ENCODE data around the gene GAMT.

GAMT gene

DNA sequence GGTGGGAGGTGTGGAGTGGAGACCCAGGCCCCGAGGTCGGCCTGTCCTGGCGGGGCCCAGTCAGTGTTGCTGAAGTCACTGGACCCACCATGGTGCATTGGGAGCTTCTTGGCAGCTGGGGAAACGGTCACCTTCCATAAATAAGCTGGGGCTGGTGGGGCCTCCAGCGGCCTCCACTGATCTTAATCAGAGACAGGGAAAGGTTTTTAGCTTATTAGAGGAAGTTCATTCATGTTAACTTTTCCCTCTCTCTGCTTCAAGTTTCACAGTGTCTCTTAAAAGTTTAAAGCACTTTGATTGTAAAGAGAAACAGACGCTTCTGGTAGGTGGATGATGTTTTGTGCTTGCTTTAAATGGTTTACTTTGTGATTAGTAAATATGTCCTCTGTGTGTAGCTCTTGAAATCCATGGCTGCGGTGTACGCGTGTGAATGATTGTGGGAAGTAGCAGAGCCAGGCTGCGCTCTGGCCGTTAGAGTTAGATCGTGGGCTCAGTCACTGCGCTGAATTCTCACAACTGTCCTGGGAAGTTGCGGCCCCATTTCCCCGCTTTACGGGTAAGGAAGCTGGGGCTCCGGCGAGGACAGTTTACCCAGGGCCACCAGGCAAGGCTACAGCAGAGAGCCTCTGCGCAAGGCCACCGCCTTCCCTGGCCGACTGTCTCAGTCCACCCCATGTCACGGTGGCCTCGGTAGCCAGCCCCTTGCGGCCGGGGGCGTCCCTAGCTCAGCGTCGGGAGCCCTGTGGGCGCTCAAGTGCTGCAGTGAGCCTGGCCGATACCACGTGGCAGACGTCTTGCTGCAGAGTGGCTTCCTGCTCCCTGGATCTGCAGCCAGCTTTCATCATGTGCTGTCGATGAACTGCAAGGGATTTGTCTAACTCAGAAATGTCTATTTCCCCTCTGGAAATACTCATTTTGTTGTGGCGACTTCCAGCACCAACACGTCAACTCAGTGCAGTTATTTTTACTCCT lies 34.2 kb downstream of the GAMT start:
- DNase-seq (ENCODE audit: low read depth in 4 of 4, low spot score in 1 of 4) = no peak

DNA sequence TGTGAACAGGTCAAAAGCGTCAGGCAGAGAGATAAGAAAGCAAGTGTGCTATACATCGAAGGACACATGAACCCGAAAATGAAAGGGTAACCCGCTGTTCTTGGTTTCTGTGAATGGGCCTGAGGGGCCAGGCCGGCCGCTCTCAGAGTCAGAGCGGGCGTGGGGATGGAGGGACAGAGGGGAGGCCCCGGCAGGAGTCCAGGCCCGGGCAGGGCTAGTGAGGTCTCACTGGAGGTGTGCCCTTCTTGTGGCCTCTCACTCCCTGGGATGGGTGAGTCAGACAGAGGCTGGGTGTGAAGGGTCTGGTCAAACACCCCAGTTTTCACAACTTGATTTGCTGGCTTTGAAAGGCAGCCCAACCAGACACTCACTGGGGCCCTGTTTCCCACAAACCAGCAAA lies 35.0 kb downstream of the GAMT start:
- DNase-seq (ENCODE audit: low read depth in 4 of 4, low spot score in 1 of 4) = no peak

DNA sequence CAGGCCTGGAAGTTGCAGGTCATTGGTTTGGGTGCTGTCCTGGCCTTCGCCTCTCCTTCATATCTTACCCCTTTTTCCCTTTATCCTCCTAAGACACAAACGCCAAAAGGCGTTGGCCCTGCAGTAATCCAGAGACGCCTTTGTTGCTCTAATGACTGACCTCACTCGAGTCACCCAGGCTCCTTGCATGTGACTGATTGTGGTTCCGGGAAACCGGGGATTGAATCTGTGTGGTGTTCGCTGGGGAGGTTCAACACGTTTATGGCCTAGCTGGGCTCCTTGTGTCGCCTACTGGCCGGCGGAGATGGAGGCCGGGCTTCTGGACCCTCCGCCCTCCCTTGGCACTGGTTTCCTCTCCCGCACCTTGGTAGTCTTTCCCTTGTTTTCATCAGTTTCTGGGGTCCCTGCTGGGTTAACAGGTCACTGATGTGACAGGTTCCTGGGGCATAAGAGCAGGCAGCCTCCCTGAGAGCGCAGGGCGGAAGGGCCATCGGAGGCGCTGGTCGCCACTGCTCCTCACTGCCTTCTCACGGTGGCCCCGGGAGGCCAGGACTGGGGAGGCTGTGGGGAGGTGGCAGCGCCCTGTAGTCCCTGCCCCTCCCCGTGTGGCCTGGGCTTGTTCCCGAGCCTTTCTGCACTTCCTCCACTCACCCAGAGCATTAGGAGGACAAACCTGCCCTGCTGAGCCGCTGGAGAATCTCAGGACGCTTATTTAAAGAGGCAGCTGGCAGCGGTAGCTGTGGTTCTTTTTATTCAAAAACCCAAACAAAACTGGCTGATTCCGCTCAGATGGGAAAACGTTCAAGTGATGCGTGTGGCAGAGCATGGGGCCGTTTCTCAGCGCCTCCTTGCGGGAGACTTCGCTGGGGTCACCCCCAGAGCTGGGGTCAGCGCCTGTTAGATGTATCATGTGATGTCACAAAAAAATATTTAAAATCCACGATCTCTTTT lies 35.7 kb downstream of the GAMT start:
- no peak for DNase-seq (ENCODE audit: low read depth in 4 of 4, low spot score in 1 of 4)

DNA sequence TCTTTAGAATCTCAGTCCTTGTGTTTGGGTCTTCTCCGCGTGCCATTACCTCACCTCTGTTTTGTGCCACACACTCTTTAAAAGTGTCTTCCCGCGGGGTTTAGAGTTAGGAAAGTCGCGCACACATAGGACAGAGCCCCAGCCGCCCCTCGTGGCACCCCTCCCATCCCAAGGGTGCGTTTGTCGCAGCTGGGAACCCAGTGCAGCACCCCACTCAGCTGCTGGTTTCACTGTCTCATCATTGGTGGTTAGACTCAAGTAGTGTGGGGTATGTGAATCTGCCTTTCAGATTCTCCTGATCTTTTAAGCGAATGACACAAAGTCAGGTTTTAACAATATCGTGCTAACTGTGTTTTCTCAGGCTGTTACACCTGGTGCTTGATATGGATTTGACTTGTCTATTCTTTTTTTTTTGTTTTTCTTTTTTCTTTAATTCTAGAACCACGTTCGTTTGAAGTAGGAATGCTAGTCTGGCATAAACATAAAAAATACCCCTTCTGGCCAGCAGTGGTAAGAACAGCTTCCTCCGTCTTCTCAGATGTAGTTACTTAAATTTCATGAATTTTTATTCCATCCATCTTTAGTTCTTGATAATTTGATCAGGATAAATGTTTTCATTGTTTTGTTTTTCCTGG lies 37.2 kb downstream of the GAMT start:
- no peak for DNase-seq (ENCODE audit: low read depth in 4 of 4, low spot score in 1 of 4)

DNA sequence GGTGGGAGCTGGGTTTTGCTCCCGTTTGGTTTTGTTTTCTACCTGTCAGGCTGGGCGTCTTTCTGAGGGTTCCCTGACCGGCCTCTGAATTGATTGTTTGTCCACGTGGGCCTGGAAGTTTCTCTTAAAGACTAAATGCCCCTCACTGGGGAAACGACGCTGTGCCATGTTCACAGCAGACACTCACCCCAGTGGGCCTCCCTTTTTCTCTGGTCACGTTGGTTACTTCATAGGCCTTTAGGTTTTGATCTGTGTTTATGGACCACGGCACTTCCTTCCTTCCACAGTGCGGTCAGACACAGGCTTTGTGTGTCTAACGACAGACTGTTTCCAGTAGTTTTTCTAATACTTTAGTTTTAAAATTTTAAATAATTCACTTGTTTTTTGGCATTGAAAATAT lies 37.7 kb downstream of the GAMT start:
- DNase-seq (ENCODE audit: low read depth in 4 of 4, low spot score in 1 of 4) = no peak

DNA sequence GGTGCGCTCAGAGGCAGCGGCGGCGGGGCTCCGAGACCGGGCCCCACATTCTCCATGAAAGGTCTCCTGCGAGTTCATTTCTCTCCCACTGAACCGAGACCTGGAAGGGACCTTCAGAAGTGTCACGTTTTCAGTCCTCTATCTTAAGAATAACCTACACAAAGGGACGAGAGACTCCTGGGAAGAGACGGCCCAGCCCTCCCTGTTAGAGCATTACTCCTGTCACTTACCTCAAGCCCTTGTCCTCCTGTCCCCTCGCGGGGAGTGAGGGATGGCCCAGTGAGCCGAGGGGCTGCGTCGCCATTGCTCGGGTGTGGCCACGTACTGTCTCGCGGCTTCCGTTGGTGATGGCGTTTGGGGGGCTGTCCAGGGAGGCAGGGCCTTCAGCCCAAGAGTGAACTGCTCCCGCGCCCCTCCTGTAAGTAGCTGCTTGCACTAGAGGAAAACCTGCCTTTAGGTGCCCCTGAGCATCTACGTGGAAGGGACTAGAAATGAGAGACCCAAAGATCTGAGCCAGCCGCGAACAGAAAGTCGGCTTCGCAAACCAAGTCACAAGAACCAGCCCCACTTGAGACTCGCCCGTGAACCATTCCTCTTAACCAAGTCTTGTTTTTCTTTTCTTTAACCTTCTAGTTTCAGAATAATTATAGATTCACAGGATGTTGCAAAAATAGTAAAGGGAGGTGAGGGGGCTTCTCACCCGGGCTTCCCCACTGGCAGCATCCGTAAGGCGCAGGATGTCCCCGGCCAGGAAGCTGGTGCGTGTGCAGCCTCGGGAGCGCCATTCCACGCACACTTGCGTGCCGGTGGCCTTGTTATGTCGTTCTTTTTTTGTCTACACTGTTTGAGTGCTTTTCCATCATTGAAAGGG lies 38.7 kb downstream of the GAMT start:
- no peak for DNase-seq (ENCODE audit: low read depth in 4 of 4, low spot score in 1 of 4)

DNA sequence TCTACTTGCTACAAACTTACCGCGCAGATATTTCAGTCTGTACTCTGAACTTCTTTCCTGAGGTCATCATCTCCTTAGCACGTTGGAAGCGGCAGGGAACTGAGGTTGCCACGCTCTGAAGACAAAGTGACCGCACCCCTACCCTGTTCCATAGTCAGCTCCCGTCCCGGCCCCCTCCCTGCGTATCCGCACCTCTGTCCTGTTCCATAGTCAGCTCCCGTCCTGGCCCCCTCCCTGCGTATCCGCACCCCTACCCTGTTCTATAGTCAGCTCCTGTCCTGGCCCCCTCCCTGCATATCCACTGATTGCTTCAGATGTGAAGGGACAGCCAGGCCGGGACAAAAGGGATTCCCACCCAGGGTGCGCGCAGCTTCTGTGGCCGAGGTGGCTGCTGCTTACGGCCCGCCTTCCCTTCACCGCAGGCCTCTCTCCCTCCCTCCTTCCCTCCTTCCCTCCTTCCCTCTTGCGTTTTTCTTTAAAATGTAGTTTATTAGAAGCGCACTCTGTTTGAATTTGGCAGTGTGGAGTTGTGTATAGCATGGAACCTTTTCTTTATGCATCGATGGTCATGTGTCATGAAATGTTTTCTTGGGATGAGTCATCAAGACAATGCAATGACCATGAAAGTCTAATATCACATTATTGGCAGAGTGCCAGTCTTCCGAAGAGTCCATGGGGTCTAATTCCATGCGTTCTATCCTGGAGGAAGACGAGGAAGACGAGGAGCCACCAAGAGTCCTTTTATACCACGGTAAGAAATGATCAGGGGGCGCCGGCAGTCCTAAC lies 39.5 kb downstream of the GAMT start:
- no peak for DNase-seq (ENCODE audit: low read depth in 4 of 4, low spot score in 1 of 4)

DNA sequence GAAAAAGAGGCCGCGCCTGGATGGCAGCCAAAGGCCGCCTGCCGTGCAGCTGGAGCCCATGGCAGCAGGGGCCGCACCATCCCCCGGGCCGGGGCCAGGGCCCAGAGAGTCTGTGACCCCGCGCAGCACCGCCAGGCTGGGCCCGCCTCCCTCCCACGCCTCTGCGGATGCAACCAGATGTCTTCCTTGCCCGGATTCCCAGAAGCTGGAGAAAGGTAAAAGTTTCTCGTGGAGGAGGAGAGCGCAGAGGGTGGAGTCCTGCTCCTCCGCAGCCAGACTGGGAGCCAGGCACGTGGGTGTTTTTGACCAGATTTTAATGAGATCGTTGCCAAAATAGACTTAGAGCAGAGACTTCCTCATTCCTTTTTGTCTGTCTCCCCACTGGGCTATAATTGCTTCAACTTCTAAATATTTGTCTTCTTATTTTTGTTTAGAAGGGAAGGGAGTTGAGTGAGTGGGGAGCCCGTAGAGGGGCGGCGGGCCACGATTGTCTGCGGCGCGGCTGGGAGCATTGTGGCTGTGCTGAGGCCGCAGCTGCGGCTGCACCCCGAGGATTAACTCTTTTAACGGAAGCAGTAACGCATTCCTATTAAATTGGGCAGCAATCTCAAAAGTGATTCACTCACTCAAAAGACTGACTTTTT lies 40.4 kb downstream of the GAMT start:
- no peak for DNase-seq (ENCODE audit: low read depth in 4 of 4, low spot score in 1 of 4)

DNA sequence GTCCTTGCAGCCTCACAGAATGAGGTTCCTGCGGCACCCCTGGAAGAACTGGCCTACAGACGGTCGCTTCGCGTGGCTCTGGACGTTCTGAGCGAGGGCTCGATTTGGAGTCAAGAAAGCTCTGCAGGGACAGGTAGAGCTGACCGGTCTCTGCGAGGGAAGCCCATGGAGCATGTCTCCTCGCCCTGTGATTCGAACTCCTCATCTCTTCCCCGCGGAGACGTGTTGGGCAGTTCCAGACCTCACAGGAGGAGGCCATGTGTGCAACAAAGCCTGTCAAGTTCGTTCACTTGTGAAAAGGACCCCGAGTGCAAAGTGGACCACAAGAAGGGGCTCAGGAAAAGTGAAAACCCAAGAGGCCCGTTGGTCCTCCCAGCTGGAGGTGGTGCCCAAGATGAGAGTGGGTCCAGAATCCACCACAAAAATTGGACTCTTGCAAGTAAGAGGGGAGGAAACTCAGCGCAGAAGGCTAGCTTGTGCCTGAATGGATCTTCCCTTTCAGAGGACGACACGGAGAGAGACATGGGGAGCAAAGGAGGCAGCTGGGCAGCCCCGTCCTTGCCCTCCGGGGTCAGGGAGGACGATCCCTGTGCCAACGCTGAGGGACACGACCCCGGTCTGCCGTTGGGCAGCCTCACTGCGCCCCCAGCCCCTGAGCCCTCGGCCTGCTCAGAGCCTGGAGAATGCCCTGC lies 41.1 kb downstream of the GAMT start:
- DNase-seq (ENCODE audit: low read depth in 4 of 4, low spot score in 1 of 4) = no peak

DNA sequence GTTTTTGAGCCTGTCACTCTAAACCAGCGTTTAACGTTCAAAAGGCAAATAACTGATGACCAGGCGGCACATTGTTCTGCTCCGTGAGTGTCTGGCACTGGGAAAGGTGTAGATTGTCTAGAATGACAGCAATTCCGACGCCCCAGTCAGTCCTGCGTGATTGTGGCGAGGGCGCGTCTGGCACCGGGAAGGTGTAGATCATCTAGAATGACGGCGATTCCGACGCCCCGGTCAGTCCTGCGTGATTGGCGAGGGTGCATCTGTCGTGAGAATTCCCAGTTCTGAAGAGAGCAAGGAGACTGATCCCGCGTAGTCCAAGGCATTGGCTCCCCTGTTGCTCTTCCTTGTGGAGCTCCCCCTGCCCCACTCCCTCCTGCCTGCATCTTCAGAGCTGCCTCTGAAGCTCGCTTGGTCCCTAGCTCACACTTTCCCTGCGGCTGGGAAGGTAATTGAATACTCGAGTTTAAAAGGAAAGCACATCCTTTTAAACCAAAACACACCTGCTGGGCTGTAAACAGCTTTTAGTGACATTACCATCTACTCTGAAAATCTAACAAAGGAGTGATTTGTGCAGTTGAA lies 43.7 kb downstream of the GAMT start:
- DNase-seq (ENCODE audit: low read depth in 4 of 4, low spot score in 1 of 4) = no peak

DNA sequence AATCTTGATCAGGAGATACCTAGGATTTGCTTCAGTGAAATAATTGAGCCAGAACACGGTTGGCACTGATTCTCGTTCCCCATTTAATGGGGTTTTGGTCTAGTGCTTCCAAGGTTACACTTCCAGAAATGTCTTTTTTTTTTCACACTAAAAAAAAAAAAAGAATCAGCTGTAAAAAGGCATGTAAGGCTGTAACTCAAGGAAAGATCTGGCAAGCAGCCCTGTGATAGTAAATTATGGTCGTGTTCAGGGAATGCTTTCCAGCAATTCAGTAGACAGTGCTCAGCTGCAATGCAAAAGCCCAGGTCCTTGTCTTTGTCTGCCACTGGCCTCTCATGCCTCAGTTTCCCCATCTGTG lies 44.9 kb downstream of the GAMT start:
- DNase-seq (ENCODE audit: low read depth in 4 of 4, low spot score in 1 of 4) = no peak

DNA sequence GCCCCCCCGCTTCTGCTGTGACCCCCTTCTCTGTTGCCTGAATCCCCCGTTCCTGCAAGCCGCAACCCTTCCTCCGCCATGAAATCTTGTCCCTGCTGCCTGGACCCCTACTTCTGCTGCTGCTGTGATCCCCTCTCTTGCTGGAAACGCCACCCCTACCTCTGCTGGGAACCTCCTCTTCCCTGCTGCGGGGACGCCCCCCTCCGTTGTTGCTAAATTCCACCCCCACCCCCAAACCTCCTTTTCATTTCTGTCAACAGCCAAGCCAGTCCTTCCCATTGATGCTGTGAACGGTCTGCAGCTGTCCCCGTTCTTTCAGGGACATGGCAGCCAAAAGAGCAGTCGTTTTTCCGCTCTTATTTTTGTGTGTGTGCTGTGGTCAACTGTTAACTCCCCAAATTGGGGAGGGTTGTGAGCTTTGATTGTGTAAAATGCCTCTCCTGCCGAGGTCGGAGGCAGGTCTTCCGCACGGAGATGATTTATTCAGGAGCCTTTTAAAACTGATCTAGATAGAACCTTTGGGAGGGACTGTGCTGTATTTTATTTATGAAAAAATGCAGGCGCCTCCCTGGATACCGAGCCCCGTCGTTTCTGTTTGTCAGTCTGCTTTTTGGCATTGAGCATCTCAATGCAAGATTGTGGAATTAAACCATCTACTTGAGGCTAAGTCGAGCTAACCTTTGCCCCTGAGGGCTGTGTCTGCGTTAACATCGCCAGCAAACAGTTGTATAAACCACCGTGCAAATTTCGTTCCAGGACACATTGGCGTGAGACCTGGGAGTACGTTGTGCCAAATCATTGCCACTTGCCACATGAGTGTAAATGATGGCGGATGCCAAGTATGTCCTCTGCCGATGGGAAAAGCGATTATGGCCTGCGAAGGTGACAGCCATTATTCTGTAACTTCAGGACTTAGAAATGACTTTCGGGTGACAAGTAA lies 45.5 kb downstream of the GAMT start:
- no peak for DNase-seq (ENCODE audit: low read depth in 4 of 4, low spot score in 1 of 4)

DNA sequence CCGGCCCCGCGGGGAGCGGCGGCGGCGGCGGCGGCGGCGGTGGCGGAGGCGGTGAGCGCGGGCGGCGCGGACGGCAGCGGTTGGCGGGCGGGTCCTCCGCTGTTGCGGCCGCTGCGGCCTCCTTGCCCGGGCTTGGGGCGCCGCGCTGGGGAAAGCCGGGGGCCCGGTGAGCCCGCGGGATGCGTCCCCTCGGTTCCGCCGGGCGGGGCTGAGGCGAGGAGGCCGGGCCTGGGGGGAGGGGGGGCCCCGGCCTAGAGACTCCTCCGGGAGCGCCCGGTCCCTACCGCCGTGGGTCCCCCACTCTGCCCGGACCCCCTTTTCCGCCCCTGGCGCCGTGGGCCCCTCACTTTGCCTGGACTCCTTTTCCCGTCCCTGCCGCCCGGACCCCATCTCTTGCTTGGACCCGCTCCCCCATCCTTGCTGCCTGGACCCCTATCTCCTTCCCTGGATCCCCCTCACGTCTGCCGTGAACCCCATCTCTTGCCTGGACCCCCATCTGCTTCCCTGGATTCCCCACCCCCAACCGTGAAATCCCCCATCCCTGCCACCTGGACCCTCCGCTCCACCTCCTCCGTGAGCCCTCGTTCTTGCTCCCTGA lies 46.3 kb downstream of the GAMT start:
- DNase-seq (ENCODE audit: low read depth in 4 of 4, low spot score in 1 of 4) = peak in 1 of 4 experiments; percentile 14

DNA sequence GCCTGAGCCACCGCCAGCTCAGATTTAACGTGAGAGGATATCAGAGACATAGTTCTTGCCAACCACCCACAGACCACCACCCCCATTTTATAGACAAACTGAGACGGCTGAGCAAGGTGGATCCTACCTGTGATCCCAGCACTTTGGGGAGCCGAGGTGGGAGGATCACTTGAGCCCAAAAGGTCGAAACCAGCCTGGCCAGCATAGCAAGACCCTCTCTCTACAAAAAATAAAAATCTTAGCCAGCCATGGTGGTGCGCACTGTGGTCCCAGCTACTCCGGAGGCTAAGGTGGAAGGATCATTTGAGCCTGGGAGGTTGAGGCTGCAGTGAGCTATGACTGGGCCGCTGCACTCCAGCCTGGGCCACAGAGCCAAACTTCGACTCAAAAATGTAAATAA lies 48.2 kb downstream of the GAMT start:
- DNase-seq (ENCODE audit: low read depth in 4 of 4, low spot score in 1 of 4) = no peak

DNA sequence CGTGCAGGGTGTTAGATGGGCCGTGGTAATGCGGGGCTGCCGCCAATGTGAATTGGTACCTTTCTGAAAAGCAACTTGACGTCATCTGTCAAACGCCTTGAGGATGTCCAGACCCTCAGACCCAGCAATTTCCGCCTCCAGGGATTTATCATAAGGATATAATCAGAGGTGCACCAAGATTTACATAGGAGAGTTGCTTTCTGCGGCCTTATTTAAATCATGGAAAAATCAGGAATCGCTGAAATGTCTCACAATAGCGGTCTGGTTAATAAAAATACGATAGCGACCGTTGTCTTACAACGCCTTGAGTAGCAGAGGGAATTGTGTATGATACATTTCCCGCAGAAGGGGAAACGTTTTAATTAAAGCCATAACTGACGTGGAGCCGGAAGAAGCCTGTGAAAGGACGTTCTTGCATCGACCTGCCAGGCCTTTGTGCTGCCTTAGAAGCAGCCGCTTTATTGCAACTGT lies 49.9 kb downstream of the GAMT start:
- no peak for DNase-seq (ENCODE audit: low read depth in 4 of 4, low spot score in 1 of 4)

DNA sequence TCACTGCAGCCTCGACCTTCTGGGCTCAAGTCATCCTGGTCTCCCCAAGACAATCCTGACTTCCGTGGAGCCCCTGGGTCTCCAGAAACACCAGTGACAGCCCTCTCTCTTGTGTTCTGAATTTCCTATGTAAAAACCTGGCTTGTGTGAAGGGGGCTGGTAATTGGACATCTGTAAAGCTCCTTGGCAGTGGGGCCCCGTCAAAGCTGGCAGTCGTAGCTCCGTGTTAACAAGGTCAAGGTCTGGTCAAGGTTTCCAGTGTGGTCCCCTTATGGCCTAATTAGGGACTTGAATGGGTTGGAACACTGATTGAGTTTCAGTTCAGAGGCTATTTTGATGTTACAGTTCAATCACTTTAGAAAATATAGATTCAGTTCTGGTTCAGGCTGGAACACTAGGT lies 50.5 kb downstream of the GAMT start:
- no peak for DNase-seq (ENCODE audit: low read depth in 4 of 4, low spot score in 1 of 4)

DNA sequence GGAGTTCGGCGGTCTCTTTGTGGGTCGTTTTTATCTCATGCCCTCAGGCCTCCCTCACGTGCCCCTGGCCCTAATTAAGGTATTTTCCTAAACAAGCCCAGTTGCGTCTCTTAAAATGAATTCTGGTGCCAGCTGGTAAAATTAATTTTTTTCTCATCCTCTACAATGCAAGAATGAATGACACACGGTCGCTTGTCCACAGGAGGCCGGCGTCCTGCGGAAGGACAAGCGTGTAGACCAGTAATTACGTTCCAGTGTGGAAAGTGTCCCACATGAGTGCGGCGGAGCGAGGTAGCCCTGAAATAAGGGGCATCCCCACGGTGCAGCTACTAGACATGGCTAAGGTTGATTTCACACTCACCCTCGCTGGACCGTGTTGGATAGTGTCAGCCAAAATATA lies 52.1 kb downstream of the GAMT start:
- no peak for DNase-seq (ENCODE audit: low read depth in 4 of 4, low spot score in 1 of 4)

All from stimulated activated CD4-positive, alpha-beta T cell treated with anti-CD3 and anti-CD28 coated beads, Interleukin-1b, Interleukin-23, amount 100 ng/mL, for 24 hours (primary cell).